22Rv1 (cell line): ENCODE measurements around the gene RFC3.

Source experiments
- H3K27ac ChIP-seq: fragments of 450-650 bp; 2 replicates; pipeline ENCODE4 v1.5.1; 2017
- CTCF ChIP-seq: fragments of 450-650 bp; IDR thresholded peaks from 2 replicates; pipeline ENCODE4 v1.5.1; 2017; ENCODE audit warnings: mild to moderate bottlenecking
- ZFX ChIP-seq: fragments of 450-650 bp; IDR thresholded peaks from 2 replicates; pipeline ENCODE4 v1.6.1; 2017; ENCODE audit warnings: antibody characterized with exemption, borderline replicate concordance

Gene RFC3

GRCh38 chr13:33838647-33839046 lies 20.7 kb downstream of the RFC3 start:
- no peak overlapping the region for H3K27ac ChIP-seq
- TF ChIP-seq ZFX = no peak
- no peak for TF ChIP-seq CTCF

GRCh38 chr13:33840402-33840801 lies 22.5 kb downstream of the RFC3 start:
- TF ChIP-seq ZFX = no peak
- no peak for TF ChIP-seq CTCF
- no peak overlapping the region for H3K27ac ChIP-seq

- TF ChIP-seq ZFX (no peak), CTCF (no peak)
- H3K27ac ChIP-seq = no peak overlapping the region
Observed at GRCh38 chr13:33842207-33842606, 24.3 kb downstream of the RFC3 start.

GRCh38 chr13:33842986-33843385 lies 25.0 kb downstream of the RFC3 start:
- no peak overlapping the region for H3K27ac ChIP-seq
- no peak for TF ChIP-seq CTCF
- TF ChIP-seq ZFX = no peak

GRCh38 chr13:33845572-33846302 lies 27.8 kb downstream of the RFC3 start:
- no peak overlapping the region for H3K27ac ChIP-seq
- no peak for TF ChIP-seq ZFX
- TF ChIP-seq CTCF = no peak

GRCh38 chr13:33846303-33847062 lies 28.5 kb downstream of the RFC3 start:
- no peak overlapping the region for H3K27ac ChIP-seq
- TF ChIP-seq ZFX = no peak
- no peak for TF ChIP-seq CTCF

GRCh38 chr13:33849211-33849610 lies 31.3 kb downstream of the RFC3 start:
- TF ChIP-seq ZFX (no peak), CTCF (no peak)
- no peak overlapping the region for H3K27ac ChIP-seq
